Prostate gland (tissue), 2 donors: ENCODE results near the gene MAPK8IP3.

Source experiments
- POLR2A ChIP-seq: fragments of 450-650 bp; IDR thresholded peaks from one replicate; pipeline ENCODE4 v1.6.1; 2016; ENCODE audit warnings: antibody characterized with exemption, mild to moderate bottlenecking
- POLR2AphosphoS5 ChIP-seq: sonication (generic); formaldehyde crosslinking; IDR thresholded peaks from one replicate; pipeline ENCODE4 v1.6.1; 2017; ENCODE audit warnings: antibody characterized with exemption
- TF ChIP-seq, protein P1 (sequence below), 4 experiments: fragments of 200-600 bp in 2 of 4; fragments of 450-650 bp in 2 of 4; sonication (generic) in 2 of 4; IDR thresholded peaks; 1 replicate in 3 of 4; 2 replicates in 1 of 4; pipeline ENCODE4 v1.5.1; 2016 to 2019; ENCODE audit warnings: antibody characterized with exemption in 4 of 4, mild to moderate bottlenecking in 2 of 4, moderate library complexity in 2 of 4

DNA sequence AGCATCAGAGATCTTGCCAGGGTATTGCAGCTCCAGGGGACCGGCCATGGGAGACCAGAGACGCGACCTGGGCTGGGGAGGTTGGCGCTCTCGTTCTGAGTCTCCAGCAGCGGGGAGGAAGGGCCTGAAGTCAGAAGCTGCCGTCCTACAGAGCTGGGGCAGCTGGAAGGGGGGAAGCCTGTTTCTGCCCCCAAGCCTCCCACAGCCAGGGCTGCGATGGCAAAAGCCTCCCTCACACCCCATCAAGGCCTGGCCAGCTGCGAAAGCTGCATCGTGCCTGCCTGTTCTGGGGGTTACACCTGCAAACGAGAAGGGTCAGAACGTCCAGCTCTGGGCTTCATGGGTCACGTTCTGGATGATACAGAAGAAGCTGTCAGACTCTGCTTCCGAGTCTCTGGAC lies 26.1 kb downstream of the MAPK8IP3 start:
- TF ChIP-seq, protein P1, sequence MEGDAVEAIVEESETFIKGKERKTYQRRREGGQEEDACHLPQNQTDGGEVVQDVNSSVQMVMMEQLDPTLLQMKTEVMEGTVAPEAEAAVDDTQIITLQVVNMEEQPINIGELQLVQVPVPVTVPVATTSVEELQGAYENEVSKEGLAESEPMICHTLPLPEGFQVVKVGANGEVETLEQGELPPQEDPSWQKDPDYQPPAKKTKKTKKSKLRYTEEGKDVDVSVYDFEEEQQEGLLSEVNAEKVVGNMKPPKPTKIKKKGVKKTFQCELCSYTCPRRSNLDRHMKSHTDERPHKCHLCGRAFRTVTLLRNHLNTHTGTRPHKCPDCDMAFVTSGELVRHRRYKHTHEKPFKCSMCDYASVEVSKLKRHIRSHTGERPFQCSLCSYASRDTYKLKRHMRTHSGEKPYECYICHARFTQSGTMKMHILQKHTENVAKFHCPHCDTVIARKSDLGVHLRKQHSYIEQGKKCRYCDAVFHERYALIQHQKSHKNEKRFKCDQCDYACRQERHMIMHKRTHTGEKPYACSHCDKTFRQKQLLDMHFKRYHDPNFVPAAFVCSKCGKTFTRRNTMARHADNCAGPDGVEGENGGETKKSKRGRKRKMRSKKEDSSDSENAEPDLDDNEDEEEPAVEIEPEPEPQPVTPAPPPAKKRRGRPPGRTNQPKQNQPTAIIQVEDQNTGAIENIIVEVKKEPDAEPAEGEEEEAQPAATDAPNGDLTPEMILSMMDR (IDR thresholded peaks at IDR 0.05), result no peak
- TF ChIP-seq POLR2AphosphoS5 (no peak), POLR2A (no peak)
